Psoas muscle (tissue), 8 donors: ENCODE results near the gene ZNF18. TPM values are rescaled to one million over a fixed set of nuclear protein-coding genes. Genes with fewer than 3 reads are reported as not detected.

Source experiments
- ATAC-seq, 4 donors: fragments of 200-7000 bp; cut with Tn5 transposase; one replicate each; pipeline ENCODE4 v1.9.1; 2020; ENCODE audit warnings: moderate library complexity in 3 of 4, mild to moderate bottlenecking in 2 of 4
- DNase-seq, 2 donors: peaks; one replicate each; pipeline ENCODE4 v3.0.0-alpha.2; 2020
- H3K27ac ChIP-seq: fragments of 200-600 bp; one replicate; pipeline ENCODE4 v1.8.0; 2022
- H3K27me3 ChIP-seq, 3 donors: fragments of 200-600 bp in 1 of 3; one replicate each; pipeline versions ENCODE4 v1.6.1 to v1.8.0; 2013 to 2022; ENCODE audit warnings: low read length in 2 of 3, mild to moderate bottlenecking in 2 of 3, moderate library complexity in 1 of 3; ENCODE audit not compliant: insufficient read depth in 3 of 3
- H3K36me3 ChIP-seq, 2 donors: fragments of 200-600 bp in 1 of 2; one replicate each; pipeline versions ENCODE4 v1.6.1 to v1.8.0; 2013 to 2022; ENCODE audit warnings: low read depth in 1 of 2, mild to moderate bottlenecking in 1 of 2, moderate library complexity in 1 of 2; ENCODE audit not compliant: insufficient read depth in 1 of 2
- H3K4me1 ChIP-seq: fragments of 200-600 bp; one replicate; pipeline ENCODE4 v1.8.0; 2022
- H3K4me3 ChIP-seq: fragments of 200-600 bp; one replicate; pipeline ENCODE4 v1.8.0; 2022; ENCODE audit warnings: mild to moderate bottlenecking
- H3K9me3 ChIP-seq: fragments of 200-600 bp; one replicate; pipeline ENCODE4 v1.8.0; 2022
- CTCF ChIP-seq: fragments of 200-600 bp; IDR thresholded peaks from one replicate; pipeline ENCODE4 v1.8.0; 2022; ENCODE audit warnings: antibody characterized with exemption
- WGBS, 3 donors: extraction: QIAGEN DNeasy Blood & Tissue Kit; methylation state at CpG; one replicate each; pipeline versions ENCODE4 v1.1.6 to v1.1.7; 2013; 5-methylcytosine and 5-hydroxymethylcytosine counted together
- intact Hi-C, 2 donors: fragments of 100-400 bp; cut with DNase I; formaldehyde crosslinking; loops; one replicate each; pipeline versions ENCODE4 v1.11.0 to v1.14.2; 2022
- polyA plus RNA-seq, 3 donors: library from polyadenylated mRNA; stranded (reverse); fragments of 200-250 nt; gene quantifications; one replicate each; pipeline ENCODE4 v1.2.3, GENCODE V29; 2013
- total RNA-seq, 4 donors: library from RNA; stranded (reverse); fragmentation: NEBNext Ultra II Directional in 2 of 4; extraction: Animal tissue kit (Norgen Biotek cat#: 25700) in 2 of 4; gene quantifications; one replicate each; pipeline versions ENCODE4 v1.2.1 to v1.2.4, GENCODE V29; 2021 to 2023
- donor health status: healthy with polysubstance abuse.
- donor health status: DM: no; HTN: no; CAD: no; lungs with moderate emphysema.
- donor health status: Bipolar disorder and iron deficiency.
- donor health status: healthy.
- donor health status: DM: yes; HTN: yes; CAD: no.
- donor health status: DM: no; HTN: no; CAD: no.
- donor health status: DM: no; HTN: no; CAD: no.
- donor health status: DM: yes; HTN: yes; CAD: no.

Gene ZNF18
- total and polyA plus RNA-seq, 7 donors, result 3.4 to 10.0 (median 5.0) TPM

- Histone ChIP-seq H3K36me3 (no peaks in the 10 kb centered on the region), H3K4me1 (peaks cover 17% of the 10 kb centered on the region), H3K27ac (no peak overlapping the region), H3K4me3 (no peak overlapping the region), H3K27me3 (no peaks in the 10 kb centered on the region), H3K9me3 (no peaks in the 10 kb centered on the region)
- ATAC-seq (no peak), DNase-seq (no peak)
- intact Hi-C loops, result no loop called here
- WGBS, 3 donors, result 62 to 87% (median 82%) methylated on average over 3 of the region's 3 CpGs
- no peak for TF ChIP-seq CTCF
Measured at GRCh38 chr17:12040478-12040877, 43.2 kb upstream of the ZNF18 start.

GRCh38 chr17:12037970-12038369 is 40.7 kb upstream of the ZNF18 start:
- intact Hi-C loops, result no loop called here
- Histone ChIP-seq H3K4me1 (peaks cover 8% of the 10 kb centered on the region), H3K9me3 (no peaks in the 10 kb centered on the region), H3K4me3 (no peak overlapping the region), H3K36me3 (peaks cover 0 to 9% of the 10 kb centered on the region in 2 donors), H3K27ac (no peak overlapping the region), H3K27me3 (no peaks in the 10 kb centered on the region)
- ATAC-seq, result no peak
- DNase-seq, result no peak
- WGBS, 3 donors, result 55 to 64% (median 58%) methylated on average over 2 of the region's 2 CpGs
- no peak for TF ChIP-seq CTCF

GRCh38 chr17:12035673-12036072 is 38.4 kb upstream of the ZNF18 start:
- peaks cover 12% of the 10 kb centered on the region for H3K4me1 ChIP-seq
- no peaks in the 10 kb centered on the region for H3K27me3 ChIP-seq
- intact Hi-C loops, result no loop called here
- no peak for TF ChIP-seq CTCF
- ATAC-seq (no peak), DNase-seq (no peak)
- no peak overlapping the region for H3K4me3 ChIP-seq
- no peak overlapping the region for H3K27ac ChIP-seq
- H3K36me3 ChIP-seq, result peaks cover 0 to 9% of the 10 kb centered on the region in 2 donors
- 74 to 97% (median 95%) methylated on average over 1 of the region's 1 CpG for WGBS, 3 donors
- H3K9me3 ChIP-seq, result no peaks in the 10 kb centered on the region

GRCh38 chr17:12034538-12034937 is 37.3 kb upstream of the ZNF18 start:
- Histone ChIP-seq H3K27ac (no peak overlapping the region), H3K9me3 (no peaks in the 10 kb centered on the region), H3K4me1 (peaks cover 7% of the 10 kb centered on the region), H3K36me3 (peaks cover 0 to 9% of the 10 kb centered on the region in 2 donors), H3K4me3 (no peak overlapping the region), H3K27me3 (no peaks in the 10 kb centered on the region)
- no peak for DNase-seq
- 87 to 93% (median 90%) methylated on average over 4 of the region's 4 CpGs for WGBS, 3 donors
- TF ChIP-seq CTCF, result no peak
- ATAC-seq, result no peak
- intact Hi-C loops, result no loop called here

- intact Hi-C loops, result no loop called here
Measured at GRCh38 chr17:12028611-12029010, 31.3 kb upstream of the ZNF18 start.

More at GRCh38 chr17:12028611-12029010, 31.3 kb upstream of the ZNF18 start:
- no peak for ATAC-seq
- H3K36me3 ChIP-seq, result no peaks in the 10 kb centered on the region
- WGBS, 3 donors, result 94 to 97% (median 97%) methylated on average over 2 of the region's 2 CpGs
- no peaks in the 10 kb centered on the region for H3K27me3 ChIP-seq
- peaks cover 26% of the 10 kb centered on the region for H3K4me1 ChIP-seq
- H3K9me3 ChIP-seq, result no peaks in the 10 kb centered on the region
- H3K4me3 ChIP-seq, result no peak overlapping the region
- no peak for TF ChIP-seq CTCF
- DNase-seq, result no peak
- no peak overlapping the region for H3K27ac ChIP-seq
